HL-60 (cell line): ENCODE results near the gene FNDC3B.

Source experiments
- DNase-seq, 2 experiments: peaks; one replicate each; pipeline ENCODE4 v3.0.0-alpha.2; 2010 to 2020; ENCODE audit warnings: low read depth in 1 of 2, low spot score in 1 of 2
- H3K27ac ChIP-seq: fragments of 250-450 bp; sonication (Bioruptor Pico); replicated peaks from 2 replicates; pipeline ENCODE4 v1.5.1; 2020; ENCODE audit warnings: mild to moderate bottlenecking, moderate library complexity
- H3K27me3 ChIP-seq: fragments of 250-450 bp; sonication (Bioruptor Pico); 2 replicates; pipeline ENCODE4 v1.5.1; 2021; ENCODE audit warnings: mild to moderate bottlenecking, moderate library complexity; ENCODE audit not compliant: insufficient read depth, poor library complexity, severe bottlenecking
- H3K4me3 ChIP-seq: replicated peaks from 2 replicates; pipeline ENCODE4 v1.5.1; 2011; ENCODE audit warnings: mild to moderate bottlenecking, control low read depth, low read length; ENCODE audit not compliant: insufficient read depth
- GABPA ChIP-seq: IDR thresholded peaks from 2 replicates; pipeline ENCODE4 v1.6.1; 2012; ENCODE audit warnings: low read depth
- POLR2AphosphoS5 ChIP-seq: IDR thresholded peaks from 2 replicates; pipeline ENCODE4 v1.6.1; 2012; ENCODE audit warnings: low read depth
- SPI1 ChIP-seq: IDR thresholded peaks from 2 replicates; pipeline ENCODE4 v1.6.1; 2012; ENCODE audit warnings: low read depth, mild to moderate bottlenecking, borderline replicate concordance
- TF ChIP-seq, protein P1 (sequence below): IDR thresholded peaks from 2 replicates; pipeline ENCODE4 v1.6.1; 2012; ENCODE audit warnings: low read depth; ENCODE audit not compliant: insufficient replicate concordance
- TF ChIP-seq, protein P2 (sequence below): IDR thresholded peaks from one replicate; pipeline ENCODE4 v1.5.1; 2011; ENCODE audit warnings: low read length, control low read depth, inconsistent platforms; ENCODE audit not compliant: insufficient read depth

The FNDC3B gene

GRCh38 chr3:172387728-172388127 is 348.4 kb downstream of the FNDC3B start:
- TF ChIP-seq, protein P1, sequence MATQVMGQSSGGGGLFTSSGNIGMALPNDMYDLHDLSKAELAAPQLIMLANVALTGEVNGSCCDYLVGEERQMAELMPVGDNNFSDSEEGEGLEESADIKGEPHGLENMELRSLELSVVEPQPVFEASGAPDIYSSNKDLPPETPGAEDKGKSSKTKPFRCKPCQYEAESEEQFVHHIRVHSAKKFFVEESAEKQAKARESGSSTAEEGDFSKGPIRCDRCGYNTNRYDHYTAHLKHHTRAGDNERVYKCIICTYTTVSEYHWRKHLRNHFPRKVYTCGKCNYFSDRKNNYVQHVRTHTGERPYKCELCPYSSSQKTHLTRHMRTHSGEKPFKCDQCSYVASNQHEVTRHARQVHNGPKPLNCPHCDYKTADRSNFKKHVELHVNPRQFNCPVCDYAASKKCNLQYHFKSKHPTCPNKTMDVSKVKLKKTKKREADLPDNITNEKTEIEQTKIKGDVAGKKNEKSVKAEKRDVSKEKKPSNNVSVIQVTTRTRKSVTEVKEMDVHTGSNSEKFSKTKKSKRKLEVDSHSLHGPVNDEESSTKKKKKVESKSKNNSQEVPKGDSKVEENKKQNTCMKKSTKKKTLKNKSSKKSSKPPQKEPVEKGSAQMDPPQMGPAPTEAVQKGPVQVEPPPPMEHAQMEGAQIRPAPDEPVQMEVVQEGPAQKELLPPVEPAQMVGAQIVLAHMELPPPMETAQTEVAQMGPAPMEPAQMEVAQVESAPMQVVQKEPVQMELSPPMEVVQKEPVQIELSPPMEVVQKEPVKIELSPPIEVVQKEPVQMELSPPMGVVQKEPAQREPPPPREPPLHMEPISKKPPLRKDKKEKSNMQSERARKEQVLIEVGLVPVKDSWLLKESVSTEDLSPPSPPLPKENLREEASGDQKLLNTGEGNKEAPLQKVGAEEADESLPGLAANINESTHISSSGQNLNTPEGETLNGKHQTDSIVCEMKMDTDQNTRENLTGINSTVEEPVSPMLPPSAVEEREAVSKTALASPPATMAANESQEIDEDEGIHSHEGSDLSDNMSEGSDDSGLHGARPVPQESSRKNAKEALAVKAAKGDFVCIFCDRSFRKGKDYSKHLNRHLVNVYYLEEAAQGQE = no peak
- DNase-seq = no peak
- no peak overlapping the region for H3K27ac ChIP-seq
- H3K27me3 ChIP-seq = no peaks in the 10 kb centered on the region
- no peak overlapping the region for H3K4me3 ChIP-seq

DNA sequence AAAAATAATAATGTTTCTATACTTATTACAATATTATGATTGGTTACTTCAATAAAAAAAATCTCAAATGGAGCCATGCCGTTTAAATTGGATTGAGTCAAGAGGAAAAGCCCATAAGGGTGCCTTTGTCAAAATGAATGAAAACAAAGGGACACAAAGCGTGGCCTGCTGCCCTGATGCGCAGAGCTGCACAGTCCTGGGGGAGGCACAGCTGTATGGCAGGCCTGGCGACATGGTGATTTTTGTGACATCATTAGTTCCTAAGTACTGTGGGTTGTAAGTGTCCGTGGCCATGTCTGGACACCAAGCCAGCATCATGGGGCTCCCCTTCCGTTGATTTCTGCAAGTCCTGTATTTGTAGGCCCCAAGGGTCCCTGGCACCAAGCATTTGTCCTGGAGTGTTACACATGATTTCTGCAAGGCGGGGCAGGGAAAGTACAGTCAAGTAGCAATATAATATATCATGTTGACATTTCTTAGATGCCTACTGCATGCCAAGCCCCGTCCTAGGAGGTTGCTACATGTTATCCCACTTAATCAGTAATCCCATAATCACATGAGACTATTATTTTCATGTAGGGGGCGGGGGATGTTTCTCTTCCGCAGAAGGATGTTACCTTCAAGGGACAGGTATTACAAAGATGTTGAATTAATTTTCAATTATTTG is 349.2 kb downstream of the FNDC3B start:
- Histone ChIP-seq H3K27ac (no peak overlapping the region), H3K4me3 (no peak overlapping the region), H3K27me3 (no peaks in the 10 kb centered on the region)
- TF ChIP-seq SPI1 (no peak), GABPA (no peak), POLR2AphosphoS5 (no peak)
- TF ChIP-seq, protein P2, sequence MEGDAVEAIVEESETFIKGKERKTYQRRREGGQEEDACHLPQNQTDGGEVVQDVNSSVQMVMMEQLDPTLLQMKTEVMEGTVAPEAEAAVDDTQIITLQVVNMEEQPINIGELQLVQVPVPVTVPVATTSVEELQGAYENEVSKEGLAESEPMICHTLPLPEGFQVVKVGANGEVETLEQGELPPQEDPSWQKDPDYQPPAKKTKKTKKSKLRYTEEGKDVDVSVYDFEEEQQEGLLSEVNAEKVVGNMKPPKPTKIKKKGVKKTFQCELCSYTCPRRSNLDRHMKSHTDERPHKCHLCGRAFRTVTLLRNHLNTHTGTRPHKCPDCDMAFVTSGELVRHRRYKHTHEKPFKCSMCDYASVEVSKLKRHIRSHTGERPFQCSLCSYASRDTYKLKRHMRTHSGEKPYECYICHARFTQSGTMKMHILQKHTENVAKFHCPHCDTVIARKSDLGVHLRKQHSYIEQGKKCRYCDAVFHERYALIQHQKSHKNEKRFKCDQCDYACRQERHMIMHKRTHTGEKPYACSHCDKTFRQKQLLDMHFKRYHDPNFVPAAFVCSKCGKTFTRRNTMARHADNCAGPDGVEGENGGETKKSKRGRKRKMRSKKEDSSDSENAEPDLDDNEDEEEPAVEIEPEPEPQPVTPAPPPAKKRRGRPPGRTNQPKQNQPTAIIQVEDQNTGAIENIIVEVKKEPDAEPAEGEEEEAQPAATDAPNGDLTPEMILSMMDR = no peak
- TF ChIP-seq, protein P1 = no peak
- no peak for DNase-seq

DNA sequence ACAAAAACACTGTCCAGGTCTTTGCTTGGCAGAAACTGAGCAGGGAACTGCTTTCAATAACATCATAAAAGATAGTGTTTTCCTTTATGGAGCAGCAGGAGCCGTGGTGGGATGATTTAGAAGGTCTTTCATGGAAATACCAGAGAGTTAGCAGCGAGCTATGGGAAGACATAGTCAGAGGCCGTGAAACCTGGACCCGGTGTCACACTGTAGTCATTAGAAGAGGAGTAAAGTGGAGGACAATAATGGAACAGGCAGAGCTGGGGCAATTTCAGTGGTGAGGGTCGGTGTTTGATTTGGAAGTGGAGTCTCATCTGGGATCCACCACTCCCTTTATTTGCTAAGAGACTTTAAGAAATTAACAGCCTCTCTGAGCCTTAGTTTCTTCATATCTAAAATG is 351.4 kb downstream of the FNDC3B start:
- no peaks in the 10 kb centered on the region for H3K27me3 ChIP-seq
- H3K4me3 ChIP-seq = no peak overlapping the region
- TF ChIP-seq, protein P2 = no peak
- TF ChIP-seq POLR2AphosphoS5 = no peak
- TF ChIP-seq GABPA = no peak
- TF ChIP-seq, protein P1 = no peak
- TF ChIP-seq SPI1 = no peak
- no peak overlapping the region for H3K27ac ChIP-seq
- DNase-seq = no peak
